Left forelimb (tissue), 1 donor: ENCODE measurements around the gene DNAJC5G.
"Not testable (repeated sequence)": the region's sequence is repeated elsewhere in the genome, so short reads cannot be mapped to it uniquely, and the experiment has no call there.

Experiments
- DNase-seq: peaks from one replicate; pipeline ENCODE4 v3.0.0-alpha.2; 2018; ENCODE audit warnings: low spot score

The DNAJC5G gene

GRCh38 chr2:27308359-27308881 is 33.2 kb downstream of the DNAJC5G start, which contains the start of gene UCN:
Gene UCN (minus strand): TSS chr2:27308445. CDS start chr2:27307895, 550 bp downstream.
- DNase-seq, result peak; percentile 72

- no peak for DNase-seq
Measured at GRCh38 chr2:27309651-27310050, 34.4 kb downstream of the DNAJC5G start.

- no peak for DNase-seq
Measured at GRCh38 chr2:27312152-27312551, 36.9 kb downstream of the DNAJC5G start.

- no peak for DNase-seq
Measured at GRCh38 chr2:27313882-27314645, 38.8 kb downstream of the DNAJC5G start.

GRCh38 chr2:27314709-27315108 is 39.5 kb downstream of the DNAJC5G start:
- no peak for DNase-seq

GRCh38 chr2:27315122-27315521 is 39.9 kb downstream of the DNAJC5G start:
- DNase-seq, result no peak

- DNase-seq, result no peak
Measured at GRCh38 chr2:27316655-27317412, 41.6 kb downstream of the DNAJC5G start.

GRCh38 chr2:27319839-27320238 is 44.6 kb downstream of the DNAJC5G start:
- not testable (repeated sequence) for DNase-seq

GRCh38 chr2:27320958-27321543 is 45.8 kb downstream of the DNAJC5G start:
- DNase-seq, result no peak

- no peak for DNase-seq
Measured at GRCh38 chr2:27322301-27322765, 47.1 kb downstream of the DNAJC5G start.

GRCh38 chr2:27322766-27323595 is 47.7 kb downstream of the DNAJC5G start, which contains the start of gene MPV17:
Gene MPV17 (minus strand): TSS chr2:27323097. CDS start chr2:27322517, 580 bp downstream.
- DNase-seq, result peak; percentile 93

- no peak for DNase-seq
Measured at GRCh38 chr2:27323596-27324285, 48.5 kb downstream of the DNAJC5G start.

- no peak for DNase-seq
Measured at GRCh38 chr2:27324720-27325119, 49.5 kb downstream of the DNAJC5G start.
